OCI-LY7 (cell line): ENCODE data around the gene PRKG1. TPM values are rescaled to one million over a fixed set of nuclear protein-coding genes. Genes with fewer than 3 reads are reported as not detected.

ENCODE experiments used
- BruUV-seq: library from RNA; stranded (reverse); fragments of 400-500 nt; replicated peaks from 2 replicates; lab custom pipeline; 2021; lab: Mats Ljungman, UMichigan
- CTCF ChIA-PET: fragments of 300-600 bp; sonication (Branson Sonifier 250); formaldehyde crosslinking; loops from one replicate; lab custom pipeline; 2022; ENCODE audit warnings: antibody characterized with exemption; ENCODE audit not compliant: unreplicated experiment; lab: Charles Lee
- POLR2A ChIA-PET: fragments of 300-600 bp; sonication (Branson Sonifier 250); formaldehyde crosslinking; loops from one replicate; lab custom pipeline; 2022; ENCODE audit warnings: antibody characterized with exemption; lab: Charles Lee
- DNase-seq: peaks from one replicate; pipeline ENCODE4 v3.0.0-alpha.2; 2015; ENCODE audit warnings: low spot score
- H2AFZ ChIP-seq: fragments of 200-600 bp; sonication (generic), shearing (Covaris generic); 2 replicates; pipeline ENCODE4 v1.6.1; 2014; ENCODE audit warnings: mild to moderate bottlenecking, antibody characterized with exemption, low read length, moderate library complexity
- H3K27ac ChIP-seq: fragments of 200-600 bp; sonication (generic); 2 replicates; pipeline ENCODE4 v1.5.1; 2014; ENCODE audit warnings: mixed run types, low read depth, mild to moderate bottlenecking, moderate library complexity, low read length, inconsistent platforms; ENCODE audit not compliant: poor library complexity, severe bottlenecking
- H3K36me3 ChIP-seq: fragments of 200-600 bp; sonication (generic); 2 replicates; pipeline ENCODE4 v1.6.1; 2014; ENCODE audit warnings: mild to moderate bottlenecking, antibody characterized with exemption, low read length, moderate library complexity, mixed read lengths; ENCODE audit not compliant: insufficient read depth
- H3K4me1 ChIP-seq: fragments of 200-600 bp; sonication (generic); 2 replicates; pipeline ENCODE4 v1.5.1; 2014; ENCODE audit warnings: mild to moderate bottlenecking, low read length; ENCODE audit not compliant: insufficient read depth, poor library complexity, severe bottlenecking
- H3K4me2 ChIP-seq: fragments of 200-600 bp; sonication (generic); 2 replicates; pipeline ENCODE4 v1.6.1; 2014; ENCODE audit warnings: mild to moderate bottlenecking, low read length
- H3K4me3 ChIP-seq: fragments of 200-600 bp; sonication (generic); 2 replicates; pipeline ENCODE4 v1.5.1; 2014; ENCODE audit warnings: mild to moderate bottlenecking, low read depth, low read length; ENCODE audit not compliant: poor library complexity, severe bottlenecking
- H3K79me2 ChIP-seq: fragments of 200-600 bp; sonication (generic); 2 replicates; pipeline ENCODE4 v1.6.1; 2016; ENCODE audit warnings: low read depth, mild to moderate bottlenecking, low read length, moderate library complexity, mixed read lengths; ENCODE audit not compliant: insufficient read depth
- H3K9me2 ChIP-seq: fragments of 200-600 bp; sonication (generic); 2 replicates; pipeline ENCODE4 v1.6.1; 2016; ENCODE audit warnings: mild to moderate bottlenecking, low read length, mixed read lengths; ENCODE audit not compliant: insufficient read depth
- H3K9me3 ChIP-seq: fragments of 200-600 bp; sonication (generic); 2 replicates; pipeline ENCODE4 v1.6.1; 2014; ENCODE audit warnings: mild to moderate bottlenecking, mixed run types, low read length, mixed read lengths
- H4K20me1 ChIP-seq: fragments of 200-600 bp; sonication (generic); 2 replicates; pipeline ENCODE4 v1.6.1; 2014; ENCODE audit warnings: mild to moderate bottlenecking, antibody characterized with exemption, low read length, moderate library complexity, mixed read lengths; ENCODE audit not compliant: insufficient read depth
- CTCF ChIP-seq: fragments of 200-600 bp; sonication (generic); conservative IDR thresholded peaks from 2 replicates; pipeline ENCODE4 v1.5.1; 2014; ENCODE audit warnings: mild to moderate bottlenecking, antibody characterized with exemption, low read length, moderate library complexity, mixed read lengths
- EZH2phosphoT487 ChIP-seq: fragments of 200-600 bp; sonication (generic); IDR thresholded peaks from 2 replicates; pipeline ENCODE4 v1.6.1; 2018; ENCODE audit warnings: low read depth, borderline replicate concordance, mild to moderate bottlenecking, mixed run types, antibody characterized with exemption, low read length, moderate library complexity, mixed read lengths
- intact Hi-C: fragments of 100-400 bp; cut with micrococcal nuclease; formaldehyde crosslinking; loops from one replicate; pipeline ENCODE4 v1.10.0; 2022; ENCODE audit not compliant: unreplicated experiment
- total RNA-seq, 2 experiments: library from RNA; depleted of rRNA in 1 of 2; stranded (reverse); fragments of >200 nt in 1 of 2; shearing (Covaris generic) in 1 of 2; gene quantifications; 2 replicates each; pipeline ENCODE4 v1.2.3, GENCODE V29; 2014 to 2022

Gene PRKG1
- total RNA-seq, 2 experiments from 2014 or later = not detected

GRCh38 chr10:51079766-51080165 lies 5.5 kb downstream of the PRKG1 start:
- CTCF ChIA-PET = no interaction called here
- BruUV-seq = no TSS peak
- Histone ChIP-seq H3K9me3 (no peaks in the 10 kb centered on the region), H3K27ac (no peak overlapping the region), H3K4me3 (no peak overlapping the region), H2AFZ (no peak overlapping the region), H3K9me2 (no peaks in the 10 kb centered on the region), H3K4me1 (no peaks in the 10 kb centered on the region), H3K79me2 (no peaks in the 10 kb centered on the region), H3K36me3 (no peaks in the 10 kb centered on the region), H4K20me1 (no peaks in the 10 kb centered on the region), H3K4me2 (no peak overlapping the region)
- intact Hi-C loops = no loop called here
- no peak for DNase-seq
- TF ChIP-seq CTCF (no peak), EZH2phosphoT487 (no peak)
- POLR2A ChIA-PET = no interaction called here

- DNase-seq = no peak
- Histone ChIP-seq H3K79me2 (no peaks in the 10 kb centered on the region), H3K4me2 (no peak overlapping the region), H3K9me2 (no peaks in the 10 kb centered on the region), H3K4me1 (no peaks in the 10 kb centered on the region), H3K4me3 (no peak overlapping the region), H4K20me1 (no peaks in the 10 kb centered on the region), H3K36me3 (no peaks in the 10 kb centered on the region), H3K9me3 (no peaks in the 10 kb centered on the region), H3K27ac (no peak overlapping the region), H2AFZ (no peak overlapping the region)
- ChIA-PET CTCF (no interaction called here), POLR2A (interaction anchor here (0.9 kb wide), 1 partner anchor 11 kb away, joined by 3 read pairs; no protein-coding TSS in a partner anchor)
- intact Hi-C loops = no loop called here
- TF ChIP-seq EZH2phosphoT487 = no peak
- TF ChIP-seq CTCF = no peak
- BruUV-seq = no TSS peak
Measured at GRCh38 chr10:51080311-51081006, 6.2 kb downstream of the PRKG1 start.

- DNase-seq = no peak
- TF ChIP-seq EZH2phosphoT487 (no peak), CTCF (no peak)
- H4K20me1 ChIP-seq = no peaks in the 10 kb centered on the region
- H3K9me3 ChIP-seq = no peaks in the 10 kb centered on the region
- no peak overlapping the region for H3K4me2 ChIP-seq
- ChIA-PET CTCF (no interaction called here), POLR2A (interaction anchor here (0.6 to 0.7 kb wide), 2 partner anchors 33 to 894 kb away, joined by 3 read pairs; no protein-coding TSS in a partner anchor)
- H3K4me1 ChIP-seq = no peaks in the 10 kb centered on the region
- H3K9me2 ChIP-seq = no peaks in the 10 kb centered on the region
- no peak overlapping the region for H3K27ac ChIP-seq
- H3K36me3 ChIP-seq = no peaks in the 10 kb centered on the region
- no peaks in the 10 kb centered on the region for H3K79me2 ChIP-seq
- no peak overlapping the region for H2AFZ ChIP-seq
- no TSS peak for BruUV-seq
- intact Hi-C loops = no loop called here
- no peak overlapping the region for H3K4me3 ChIP-seq
Measured at GRCh38 chr10:51082857-51083256, 8.6 kb downstream of the PRKG1 start.
